Neuron (in vitro differentiated cells): ENCODE data around the gene IPPK.

Experiments
- H2AFZ ChIP-seq: one replicate; pipeline ENCODE4 v1.6.1; 2013; ENCODE audit warnings: low read depth, mild to moderate bottlenecking, inconsistent platforms, low read length, moderate library complexity
- H3K27me3 ChIP-seq: one replicate; pipeline ENCODE4 v1.6.1; 2013; ENCODE audit warnings: low read length; ENCODE audit not compliant: insufficient read depth
- H3K36me3 ChIP-seq: one replicate; pipeline ENCODE4 v1.6.1; 2013; ENCODE audit warnings: low read length; ENCODE audit not compliant: insufficient read depth
- H3K4me1 ChIP-seq: one replicate; pipeline ENCODE4 v1.6.1; 2013; ENCODE audit warnings: low read length; ENCODE audit not compliant: insufficient read depth
- H3K4me3 ChIP-seq: 2 replicates; pipeline ENCODE4 v1.5.1; 2013; ENCODE audit warnings: mild to moderate bottlenecking, low read length, moderate library complexity
- H3K9me3 ChIP-seq: one replicate; pipeline ENCODE4 v1.6.1; 2013; ENCODE audit warnings: low read length

The IPPK gene

GRCh38 chr9:92617951-92618510 lies 51.9 kb downstream of the IPPK start:
- Histone ChIP-seq H3K27me3 (no peaks in the 10 kb centered on the region), H3K9me3 (no peaks in the 10 kb centered on the region), H3K36me3 (peaks cover 47% of the 10 kb centered on the region), H2AFZ (no peak overlapping the region), H3K4me1 (no peaks in the 10 kb centered on the region), H3K4me3 (no peak overlapping the region)

GRCh38 chr9:92617195-92617813 lies 52.6 kb downstream of the IPPK start:
- Histone ChIP-seq H3K4me3 (no peak overlapping the region), H2AFZ (no peak overlapping the region), H3K27me3 (no peaks in the 10 kb centered on the region), H3K36me3 (peaks cover 52% of the 10 kb centered on the region), H3K4me1 (no peaks in the 10 kb centered on the region), H3K9me3 (no peaks in the 10 kb centered on the region)

GRCh38 chr9:92616655-92617111 lies 53.2 kb downstream of the IPPK start:
- no peak overlapping the region for H3K4me3 ChIP-seq
- H3K27me3 ChIP-seq: no peaks in the 10 kb centered on the region
- H3K36me3 ChIP-seq: peaks cover 55% of the 10 kb centered on the region
- H3K9me3 ChIP-seq: no peaks in the 10 kb centered on the region
- H2AFZ ChIP-seq: no peak overlapping the region
- no peaks in the 10 kb centered on the region for H3K4me1 ChIP-seq

GRCh38 chr9:92616199-92616641 lies 53.7 kb downstream of the IPPK start:
- no peaks in the 10 kb centered on the region for H3K9me3 ChIP-seq
- H3K27me3 ChIP-seq: no peaks in the 10 kb centered on the region
- H2AFZ ChIP-seq: no peak overlapping the region
- peaks cover 55% of the 10 kb centered on the region for H3K36me3 ChIP-seq
- no peak overlapping the region for H3K4me3 ChIP-seq
- H3K4me1 ChIP-seq: no peaks in the 10 kb centered on the region

DNA sequence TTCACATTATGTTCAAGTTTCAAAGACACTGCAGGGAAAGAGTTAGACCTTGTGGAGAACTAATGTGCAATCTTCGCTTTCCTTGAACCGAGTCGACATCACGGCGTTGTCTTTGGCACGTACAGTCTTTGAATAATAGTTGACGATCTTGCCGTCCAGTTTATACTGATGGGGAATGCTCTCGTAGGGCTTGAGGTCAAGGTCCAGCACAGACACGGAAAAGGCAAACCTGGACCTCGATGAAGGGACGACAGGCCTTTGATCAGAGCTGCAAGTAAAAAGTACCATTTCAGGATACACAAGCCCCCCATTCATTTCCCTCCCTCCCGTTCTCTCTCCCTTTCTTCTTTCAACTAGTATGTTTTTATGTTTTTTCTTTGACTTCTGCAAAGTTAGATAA lies 54.1 kb downstream of the IPPK start:
- H3K4me1 ChIP-seq: no peaks in the 10 kb centered on the region
- no peaks in the 10 kb centered on the region for H3K9me3 ChIP-seq
- H3K4me3 ChIP-seq: no peak overlapping the region
- H3K27me3 ChIP-seq: no peaks in the 10 kb centered on the region
- no peak overlapping the region for H2AFZ ChIP-seq
- peaks cover 55% of the 10 kb centered on the region for H3K36me3 ChIP-seq

- Histone ChIP-seq H3K9me3 (no peaks in the 10 kb centered on the region), H3K4me3 (no peak overlapping the region), H3K27me3 (no peaks in the 10 kb centered on the region), H3K4me1 (no peaks in the 10 kb centered on the region), H3K36me3 (peaks cover 55% of the 10 kb centered on the region), H2AFZ (no peak overlapping the region)
These were observed 55.0 kb downstream of the IPPK start for GRCh38 chr9:92614763-92615461.

DNA sequence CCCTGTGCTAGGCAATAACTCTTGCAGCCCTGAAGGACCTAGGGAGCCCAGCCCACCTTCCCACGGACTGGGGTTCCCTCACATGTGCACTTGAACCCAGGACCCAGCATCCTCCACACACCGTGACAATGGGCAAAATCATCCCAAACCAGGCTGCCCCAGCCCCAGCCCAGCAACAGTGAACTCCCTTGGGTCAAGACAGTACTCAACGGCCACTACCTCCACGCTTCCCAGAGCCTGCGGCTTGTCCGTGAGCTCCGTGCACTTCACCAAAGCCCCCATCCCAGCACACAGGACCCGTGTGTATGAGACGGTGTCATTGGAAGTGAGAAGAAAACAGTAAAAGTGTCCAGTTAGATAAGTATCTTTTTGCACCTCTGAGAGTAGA lies 55.8 kb downstream of the IPPK start:
- H3K9me3 ChIP-seq: no peaks in the 10 kb centered on the region
- H2AFZ ChIP-seq: no peak overlapping the region
- peaks cover 55% of the 10 kb centered on the region for H3K36me3 ChIP-seq
- H3K4me1 ChIP-seq: peaks cover 5% of the 10 kb centered on the region
- H3K4me3 ChIP-seq: no peak overlapping the region
- H3K27me3 ChIP-seq: no peaks in the 10 kb centered on the region

- peaks cover 11% of the 10 kb centered on the region for H3K4me1 ChIP-seq
- H3K27me3 ChIP-seq: no peaks in the 10 kb centered on the region
- no peaks in the 10 kb centered on the region for H3K9me3 ChIP-seq
- no peak overlapping the region for H2AFZ ChIP-seq
- H3K36me3 ChIP-seq: peaks cover 52% of the 10 kb centered on the region
- no peak overlapping the region for H3K4me3 ChIP-seq
These were observed 56.4 kb downstream of the IPPK start for GRCh38 chr9:92613268-92614122.

GRCh38 chr9:92612816-92613215 lies 57.1 kb downstream of the IPPK start:
- H3K4me3 ChIP-seq: no peak overlapping the region
- peaks cover 13% of the 10 kb centered on the region for H3K4me1 ChIP-seq
- peaks cover 46% of the 10 kb centered on the region for H3K36me3 ChIP-seq
- no peak overlapping the region for H2AFZ ChIP-seq
- H3K9me3 ChIP-seq: no peaks in the 10 kb centered on the region
- no peaks in the 10 kb centered on the region for H3K27me3 ChIP-seq

DNA sequence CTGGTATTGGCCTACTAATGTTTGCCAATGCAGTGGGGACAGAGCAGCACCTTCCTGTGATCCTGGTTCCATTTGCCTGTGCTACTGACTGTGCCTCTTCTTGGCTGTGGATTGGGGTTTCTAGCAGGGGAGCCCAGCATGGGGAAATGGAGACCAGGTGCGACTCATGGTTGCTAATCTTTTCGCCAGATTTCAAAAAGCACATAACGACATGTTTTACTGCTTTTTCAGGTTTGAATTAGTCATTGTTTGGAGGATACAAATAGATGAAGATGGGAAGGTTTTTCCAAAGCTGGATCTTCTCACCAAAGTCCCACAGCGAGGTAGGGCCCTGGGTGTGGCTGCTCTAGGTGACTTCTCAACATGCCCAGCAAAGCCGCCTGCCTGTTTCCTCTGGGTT lies 57.6 kb downstream of the IPPK start:
- Histone ChIP-seq H3K4me1 (peaks cover 13% of the 10 kb centered on the region), H3K27me3 (no peaks in the 10 kb centered on the region), H2AFZ (no peak overlapping the region), H3K4me3 (no peak overlapping the region), H3K36me3 (peaks cover 42% of the 10 kb centered on the region), H3K9me3 (no peaks in the 10 kb centered on the region)

GRCh38 chr9:92611621-92612285 lies 58.2 kb downstream of the IPPK start:
- Histone ChIP-seq H3K27me3 (no peaks in the 10 kb centered on the region), H3K36me3 (peaks cover 38% of the 10 kb centered on the region), H3K9me3 (no peaks in the 10 kb centered on the region), H2AFZ (no peak overlapping the region), H3K4me1 (peaks cover 13% of the 10 kb centered on the region), H3K4me3 (no peak overlapping the region)

GRCh38 chr9:92610470-92611420 lies 59.2 kb downstream of the IPPK start:
- no peaks in the 10 kb centered on the region for H3K27me3 ChIP-seq
- no peak overlapping the region for H3K4me3 ChIP-seq
- no peak overlapping the region for H2AFZ ChIP-seq
- peaks cover 33% of the 10 kb centered on the region for H3K36me3 ChIP-seq
- peaks cover 13% of the 10 kb centered on the region for H3K4me1 ChIP-seq
- no peaks in the 10 kb centered on the region for H3K9me3 ChIP-seq
